Left forelimb (tissue), 1 donor: Measurements from ENCODE around the gene CEP164.
"Not testable (repeated sequence)": the region's sequence is repeated elsewhere in the genome, so short reads cannot be mapped to it uniquely, and the experiment has no call there.

Experiments used
- DNase-seq: peaks from one replicate; pipeline ENCODE4 v3.0.0-alpha.2; 2018; ENCODE audit warnings: low spot score

The CEP164 gene

GRCh38 chr11:117442049-117442868 lies 114.6 kb downstream of the CEP164 start:
- DNase-seq = no peak

GRCh38 chr11:117442869-117443239 lies 115.2 kb downstream of the CEP164 start:
- no peak for DNase-seq

- DNase-seq = peak; percentile 80
Measured at GRCh38 chr11:117443266-117444186, 115.9 kb downstream of the CEP164 start.

GRCh38 chr11:117444256-117444655 lies 116.6 kb downstream of the CEP164 start:
- no peak for DNase-seq

GRCh38 chr11:117444711-117445658 lies 117.3 kb downstream of the CEP164 start:
- DNase-seq = no peak

GRCh38 chr11:117449111-117449693 lies 121.5 kb downstream of the CEP164 start:
- no peak for DNase-seq

GRCh38 chr11:117453886-117454563 lies 126.4 kb downstream of the CEP164 start:
- DNase-seq = no peak

- DNase-seq = no peak
Measured at GRCh38 chr11:117454564-117454917, 126.9 kb downstream of the CEP164 start.

- no peak for DNase-seq
Measured at GRCh38 chr11:117456027-117456720, 128.5 kb downstream of the CEP164 start.

GRCh38 chr11:117456721-117457029 lies 129.0 kb downstream of the CEP164 start:
- DNase-seq = not testable (repeated sequence)

GRCh38 chr11:117457031-117457785 lies 129.6 kb downstream of the CEP164 start:
- no peak for DNase-seq

- DNase-seq = peak; percentile 41
Measured at GRCh38 chr11:117457835-117458234, 130.2 kb downstream of the CEP164 start.

GRCh38 chr11:117458275-117459122 lies 130.8 kb downstream of the CEP164 start:
- DNase-seq = peak; percentile 52

GRCh38 chr11:117459123-117459978 lies 131.7 kb downstream of the CEP164 start:
- DNase-seq = peak; percentile 52

GRCh38 chr11:117459979-117460300 lies 132.3 kb downstream of the CEP164 start:
- no peak for DNase-seq

GRCh38 chr11:117461396-117462182 lies 133.9 kb downstream of the CEP164 start:
- DNase-seq = no peak
